ENCODE results near the gene NOP14. TPM values are rescaled to one million over a fixed set of nuclear protein-coding genes. Genes with fewer than 3 reads are reported as not detected.

The NOP14 gene
- polyA plus RNA-seq (2012; ENCODE audit: insufficient read depth, insufficient read length, low read depth): 44.8 TPM

- Histone ChIP-seq H3K36me3 (peaks cover 26% of the 10 kb centered on the region), H3K4me1 (no peaks in the 10 kb centered on the region), H3K27me3 (no peaks in the 10 kb centered on the region), H3K9me3 (no peaks in the 10 kb centered on the region), H3K4me3 (ENCODE audit: low read depth, low read length) (peak within 1 kb of the TSS; percentile 84)
- DNase-seq: peak; percentile 99
- TF ChIP-seq, protein P1, sequence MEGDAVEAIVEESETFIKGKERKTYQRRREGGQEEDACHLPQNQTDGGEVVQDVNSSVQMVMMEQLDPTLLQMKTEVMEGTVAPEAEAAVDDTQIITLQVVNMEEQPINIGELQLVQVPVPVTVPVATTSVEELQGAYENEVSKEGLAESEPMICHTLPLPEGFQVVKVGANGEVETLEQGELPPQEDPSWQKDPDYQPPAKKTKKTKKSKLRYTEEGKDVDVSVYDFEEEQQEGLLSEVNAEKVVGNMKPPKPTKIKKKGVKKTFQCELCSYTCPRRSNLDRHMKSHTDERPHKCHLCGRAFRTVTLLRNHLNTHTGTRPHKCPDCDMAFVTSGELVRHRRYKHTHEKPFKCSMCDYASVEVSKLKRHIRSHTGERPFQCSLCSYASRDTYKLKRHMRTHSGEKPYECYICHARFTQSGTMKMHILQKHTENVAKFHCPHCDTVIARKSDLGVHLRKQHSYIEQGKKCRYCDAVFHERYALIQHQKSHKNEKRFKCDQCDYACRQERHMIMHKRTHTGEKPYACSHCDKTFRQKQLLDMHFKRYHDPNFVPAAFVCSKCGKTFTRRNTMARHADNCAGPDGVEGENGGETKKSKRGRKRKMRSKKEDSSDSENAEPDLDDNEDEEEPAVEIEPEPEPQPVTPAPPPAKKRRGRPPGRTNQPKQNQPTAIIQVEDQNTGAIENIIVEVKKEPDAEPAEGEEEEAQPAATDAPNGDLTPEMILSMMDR (IDR thresholded peaks at IDR 0.05; ENCODE audit: low read depth, low read length): peak; percentile 11; the same call in 1 of the 2 replicates
Observed at GRCh38 chr4:2963175-2963965, at the start of gene NOP14, which contains the start of gene GRK4. NOP14 (minus strand) TSS chr4:2963406; CDS start chr4:2963319, 87 bp downstream. GRK4 (plus strand) TSS chr4:2963571; CDS start chr4:2964071, 500 bp downstream.

- Histone ChIP-seq H3K27me3 (no peaks in the 10 kb centered on the region), H3K36me3 (no peaks in the 10 kb centered on the region), H3K9me3 (no peaks in the 10 kb centered on the region), H3K4me3 (ENCODE audit: low read depth, low read length) (no peak overlapping the region), H3K4me1 (no peaks in the 10 kb centered on the region)
- TF ChIP-seq, protein P1 (IDR thresholded peaks at IDR 0.05; ENCODE audit: low read depth, low read length): no peak
- DNase-seq: no peak
Observed at GRCh38 chr4:3011456-3012220, 48.4 kb upstream of the NOP14 start.

DNA sequence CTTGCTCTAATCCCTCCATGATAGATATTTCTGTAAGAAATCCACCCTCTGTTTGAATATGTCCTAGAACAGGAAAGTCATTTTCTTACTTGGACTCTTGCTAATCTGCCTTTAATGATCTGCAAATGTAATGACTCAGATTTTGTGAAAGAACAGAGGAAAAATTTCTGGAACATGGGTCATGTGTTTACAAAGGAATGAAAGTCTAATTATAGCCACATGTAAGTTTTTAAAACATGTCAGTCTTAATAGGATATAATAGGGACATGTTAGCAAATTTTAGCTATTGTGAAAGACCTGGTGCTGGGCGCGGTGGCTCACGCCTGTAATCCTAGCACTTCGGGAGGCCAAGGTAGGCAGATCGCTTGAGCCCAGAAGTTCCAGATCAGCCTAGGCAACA, 47.8 kb upstream of the NOP14 start:
- H3K4me3 ChIP-seq (ENCODE audit: low read depth, low read length): no peak overlapping the region
- TF ChIP-seq, protein P1 (IDR thresholded peaks at IDR 0.05; ENCODE audit: low read depth, low read length): no peak
- H3K4me1 ChIP-seq: no peaks in the 10 kb centered on the region
- H3K9me3 ChIP-seq: no peaks in the 10 kb centered on the region
- DNase-seq: no peak
- H3K36me3 ChIP-seq: no peaks in the 10 kb centered on the region
- H3K27me3 ChIP-seq: no peaks in the 10 kb centered on the region

DNA sequence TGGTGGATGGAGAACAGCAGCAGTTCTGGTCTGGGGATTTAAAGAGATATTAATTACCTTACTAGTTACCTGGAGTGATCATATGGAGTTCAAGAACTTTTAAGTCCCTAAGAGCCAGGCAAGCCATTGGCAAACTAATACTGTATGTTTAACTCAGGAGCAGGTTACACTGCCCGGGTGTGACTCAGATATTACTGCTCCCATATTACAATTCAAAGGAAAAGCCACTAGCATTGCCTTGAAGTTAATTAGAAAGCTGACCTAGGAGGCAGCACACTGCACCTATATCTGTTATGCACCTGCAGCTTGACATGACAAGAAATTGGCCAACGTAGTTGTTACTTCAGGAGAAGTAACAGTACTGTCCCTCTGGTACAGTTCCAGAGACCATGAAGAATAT, 47.4 kb upstream of the NOP14 start:
- no peak overlapping the region for H3K4me3 ChIP-seq (ENCODE audit: low read depth, low read length)
- H3K27me3 ChIP-seq: no peaks in the 10 kb centered on the region
- no peaks in the 10 kb centered on the region for H3K4me1 ChIP-seq
- TF ChIP-seq, protein P1 (IDR thresholded peaks at IDR 0.05; ENCODE audit: low read depth, low read length): no peak
- H3K36me3 ChIP-seq: no peaks in the 10 kb centered on the region
- no peak for DNase-seq
- H3K9me3 ChIP-seq: no peaks in the 10 kb centered on the region

DNA sequence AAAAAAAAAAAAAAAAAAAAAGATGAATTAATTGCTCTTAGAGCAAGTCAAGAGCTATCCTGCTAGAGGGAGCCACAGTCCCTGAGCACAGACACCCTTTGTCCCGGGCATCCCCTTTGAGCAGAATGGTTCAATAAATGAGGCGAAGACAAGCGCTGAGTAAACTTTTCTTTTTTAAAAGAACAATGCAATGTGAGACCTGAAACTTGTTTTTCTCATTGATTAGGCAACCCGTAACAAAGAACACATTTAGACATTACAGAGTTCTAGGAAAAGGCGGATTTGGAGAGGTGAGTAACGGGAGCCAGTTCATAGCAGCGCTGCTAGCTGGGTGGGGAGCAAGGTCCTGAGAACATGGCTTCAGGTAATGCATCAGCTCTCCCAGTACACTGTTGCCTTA, 46.2 kb upstream of the NOP14 start:
- Histone ChIP-seq H3K4me3 (ENCODE audit: low read depth, low read length) (no peak overlapping the region), H3K4me1 (no peaks in the 10 kb centered on the region), H3K27me3 (no peaks in the 10 kb centered on the region), H3K36me3 (no peaks in the 10 kb centered on the region), H3K9me3 (no peaks in the 10 kb centered on the region)
- TF ChIP-seq, protein P1 (IDR thresholded peaks at IDR 0.05; ENCODE audit: low read depth, low read length): peak; percentile 39
- no peak for DNase-seq
